Activated CD4-positive, alpha-beta T cell treated with anti-CD3 and anti-CD28 coated beads, Interleukin-2, amount 50 U/mL, for 1 hour (primary cell): ENCODE data around the gene LEO1.

Source experiments
- DNase-seq: peaks from one replicate; pipeline ENCODE4 v3.0.0-alpha.2; 2020

The LEO1 gene

GRCh38 chr15:51924156-51925068 lies 47.2 kb downstream of the LEO1 start:
- no peak for DNase-seq

GRCh38 chr15:51917493-51917892 lies 54.1 kb downstream of the LEO1 start:
- no peak for DNase-seq

GRCh38 chr15:51912528-51912927 lies 59.0 kb downstream of the LEO1 start:
- DNase-seq, result no peak

GRCh38 chr15:51909584-51909983 lies 62.0 kb downstream of the LEO1 start:
- no peak for DNase-seq

GRCh38 chr15:51908316-51908715 lies 63.3 kb downstream of the LEO1 start:
- no peak for DNase-seq

GRCh38 chr15:51907136-51907862 lies 64.3 kb downstream of the LEO1 start:
- DNase-seq, result no peak

- DNase-seq, result no peak
Observed at GRCh38 chr15:51904931-51905330, 66.6 kb downstream of the LEO1 start.

GRCh38 chr15:51904421-51904820 lies 67.2 kb downstream of the LEO1 start:
- no peak for DNase-seq

- no peak for DNase-seq
Observed at GRCh38 chr15:51889486-51889885, 82.1 kb downstream of the LEO1 start.

GRCh38 chr15:51888593-51889195 lies 82.9 kb downstream of the LEO1 start:
- DNase-seq, result no peak
